ENCODE data around the gene CCDC194.

The CCDC194 gene

DNA sequence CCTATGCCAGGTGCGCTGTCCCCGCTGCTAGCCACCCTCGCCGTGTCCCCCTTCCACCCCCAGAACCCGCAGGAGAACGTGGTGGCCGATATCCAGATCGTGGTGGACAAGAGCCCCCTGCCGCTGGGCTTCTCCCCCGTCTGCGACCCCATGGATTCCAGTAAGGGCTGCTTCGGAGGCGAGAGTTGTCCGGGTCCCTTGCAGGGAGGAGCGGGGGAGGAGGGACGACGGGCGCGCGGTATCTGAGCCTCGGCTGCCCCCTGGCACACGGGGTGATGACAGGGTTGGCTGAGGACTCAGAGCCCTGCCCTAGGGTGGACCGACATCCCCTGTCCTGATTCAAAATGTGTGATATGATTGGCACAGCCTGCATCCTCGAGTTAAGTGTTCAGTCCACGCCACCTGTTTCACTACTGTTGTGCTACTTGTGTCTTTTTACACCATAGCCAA, 26.5 kb upstream of the CCDC194 start:
- Histone ChIP-seq H3K9me3 (ENCODE audit: control insufficient read depth, low read length) (no peaks in the 10 kb centered on the region), H3K36me3 (ENCODE audit: control insufficient read depth, insufficient read depth, low read length, severe bottlenecking) (peaks cover 6% of the 10 kb centered on the region), H3K4me3 (ENCODE audit: low read length) (peak overlapping the region; percentile 96), H3K9ac (ENCODE audit: low read length) (peak overlapping the region; percentile 90), H3K4me1 (ENCODE audit: control insufficient read depth, insufficient read depth, low read length) (peaks cover 18% of the 10 kb centered on the region), H3K27me3 (replicated peaks; ENCODE audit: control insufficient read depth, insufficient read depth, low read length) (no peaks in the 10 kb centered on the region)
- no peak for DNase-seq (ENCODE audit: low read depth)

DNA sequence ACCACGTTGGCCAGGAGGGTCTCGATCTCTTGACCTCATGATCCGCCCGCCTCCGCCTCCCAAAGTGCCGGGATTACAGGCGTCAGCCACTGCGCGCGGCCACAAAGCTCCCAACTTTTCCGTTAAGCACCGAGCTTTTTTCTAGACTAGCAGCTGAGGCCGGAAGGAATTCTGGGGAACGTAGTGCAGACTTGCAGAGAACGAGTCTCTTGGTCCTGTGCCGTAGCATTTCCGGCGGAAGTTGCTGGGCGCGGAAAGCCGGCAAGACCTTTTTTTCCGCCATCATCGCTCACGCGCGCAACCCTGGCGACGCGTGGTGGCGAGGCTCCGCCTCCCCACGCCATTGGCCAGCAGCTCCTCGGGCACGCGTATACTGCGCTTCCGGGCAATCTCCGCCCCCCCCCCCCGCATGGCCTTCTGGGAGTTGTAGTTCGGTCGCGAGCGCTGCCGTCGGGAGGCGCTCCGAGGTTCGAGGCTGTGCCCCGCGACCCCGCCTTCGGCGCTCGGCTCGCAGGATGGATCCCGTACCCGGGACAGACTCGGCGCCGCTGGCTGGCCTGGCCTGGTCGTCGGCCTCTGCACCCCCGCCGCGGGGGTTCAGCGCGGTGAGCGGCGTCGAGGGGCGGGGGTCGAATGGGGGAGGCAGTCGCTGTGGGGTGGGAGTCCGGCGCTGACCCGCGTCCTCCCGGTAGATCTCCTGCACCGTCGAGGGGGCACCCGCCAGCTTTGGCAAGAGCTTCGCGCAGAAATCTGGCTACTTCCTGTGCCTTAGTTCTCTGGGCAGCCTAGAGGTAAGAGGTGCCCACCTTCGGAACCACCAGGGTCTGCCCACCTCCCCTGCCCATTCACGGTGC, 25.9 kb upstream of the CCDC194 start, which contains the start of gene MVB12A:
Gene MVB12A, plus strand, starts transcription at position 427 of the 854 bp plus-strand sequence. Its CDS starts 89 bp downstream, at position 516.
- no peaks in the 10 kb centered on the region for H3K27me3 ChIP-seq (replicated peaks; ENCODE audit: control insufficient read depth, insufficient read depth, low read length)
- DNase-seq (ENCODE audit: low read depth), result peak; percentile 99
- no peaks in the 10 kb centered on the region for H3K9me3 ChIP-seq (ENCODE audit: control insufficient read depth, low read length)
- peak within 1 kb of the TSS; percentile 96 for H3K4me3 ChIP-seq (ENCODE audit: low read length)
- peaks cover 18% of the 10 kb centered on the region for H3K4me1 ChIP-seq (ENCODE audit: control insufficient read depth, insufficient read depth, low read length)
- peak within 1 kb of the TSS; percentile 90 for H3K9ac ChIP-seq (ENCODE audit: low read length)
- H3K36me3 ChIP-seq (ENCODE audit: control insufficient read depth, insufficient read depth, low read length, severe bottlenecking), result peaks cover 6% of the 10 kb centered on the region

DNA sequence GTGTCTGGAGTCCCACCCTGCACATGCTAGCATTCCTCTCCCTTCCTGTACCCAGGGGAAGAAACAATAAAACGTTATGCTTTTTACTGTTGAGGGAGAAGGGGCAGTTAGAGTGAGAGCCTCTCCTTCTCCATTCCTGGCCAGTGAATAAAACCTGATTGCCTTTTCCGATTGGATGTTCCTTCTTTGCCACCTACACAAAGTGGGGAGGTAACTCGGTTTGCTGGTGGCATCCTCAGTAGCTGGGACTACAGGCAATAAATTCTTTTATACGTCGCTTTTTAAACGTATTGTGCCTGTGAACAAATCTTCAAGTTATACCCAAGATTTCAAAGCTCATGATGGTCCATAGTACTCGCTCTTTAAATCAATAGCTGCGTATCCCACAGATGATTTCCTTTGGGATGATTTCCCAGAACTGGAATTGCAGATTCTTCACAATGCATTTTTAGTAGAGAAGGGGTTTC, 25.2 kb upstream of the CCDC194 start:
- Histone ChIP-seq H3K4me1 (ENCODE audit: control insufficient read depth, insufficient read depth, low read length) (peaks cover 18% of the 10 kb centered on the region), H3K9ac (ENCODE audit: low read length) (peak overlapping the region; percentile 86), H3K36me3 (ENCODE audit: control insufficient read depth, insufficient read depth, low read length, severe bottlenecking) (peaks cover 6% of the 10 kb centered on the region), H3K9me3 (ENCODE audit: control insufficient read depth, low read length) (no peaks in the 10 kb centered on the region), H3K4me3 (ENCODE audit: low read length) (peak overlapping the region; percentile 82), H3K27me3 (replicated peaks; ENCODE audit: control insufficient read depth, insufficient read depth, low read length) (no peaks in the 10 kb centered on the region)
- DNase-seq (ENCODE audit: low read depth), result no peak

DNA sequence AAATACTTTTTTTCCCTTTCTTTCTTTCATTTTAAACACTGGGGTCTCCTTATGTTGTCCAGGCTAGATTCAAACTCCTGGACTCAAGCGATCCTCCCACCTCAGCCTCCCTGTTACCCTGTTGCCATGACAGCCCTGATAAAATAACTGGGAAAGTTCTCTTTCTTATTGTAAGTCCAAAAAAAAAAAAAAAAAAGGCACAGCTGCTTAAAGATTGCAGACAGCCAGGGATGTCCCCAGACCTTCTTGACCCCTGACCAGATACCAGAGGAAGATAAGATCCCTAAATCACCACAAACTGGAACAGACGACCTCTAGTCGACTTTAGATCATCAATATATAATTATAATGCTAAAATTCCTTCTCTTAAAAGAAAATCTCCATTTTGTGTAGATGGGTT, 24.7 kb upstream of the CCDC194 start:
- Histone ChIP-seq H3K36me3 (ENCODE audit: control insufficient read depth, insufficient read depth, low read length, severe bottlenecking) (peaks cover 4% of the 10 kb centered on the region), H3K4me1 (ENCODE audit: control insufficient read depth, insufficient read depth, low read length) (peaks cover 18% of the 10 kb centered on the region), H3K4me3 (ENCODE audit: low read length) (peak overlapping the region; percentile 82), H3K9me3 (ENCODE audit: control insufficient read depth, low read length) (no peaks in the 10 kb centered on the region), H3K9ac (ENCODE audit: low read length) (peak overlapping the region; percentile 86), H3K27me3 (replicated peaks; ENCODE audit: control insufficient read depth, insufficient read depth, low read length) (no peaks in the 10 kb centered on the region)
- DNase-seq (ENCODE audit: low read depth), result no peak

DNA sequence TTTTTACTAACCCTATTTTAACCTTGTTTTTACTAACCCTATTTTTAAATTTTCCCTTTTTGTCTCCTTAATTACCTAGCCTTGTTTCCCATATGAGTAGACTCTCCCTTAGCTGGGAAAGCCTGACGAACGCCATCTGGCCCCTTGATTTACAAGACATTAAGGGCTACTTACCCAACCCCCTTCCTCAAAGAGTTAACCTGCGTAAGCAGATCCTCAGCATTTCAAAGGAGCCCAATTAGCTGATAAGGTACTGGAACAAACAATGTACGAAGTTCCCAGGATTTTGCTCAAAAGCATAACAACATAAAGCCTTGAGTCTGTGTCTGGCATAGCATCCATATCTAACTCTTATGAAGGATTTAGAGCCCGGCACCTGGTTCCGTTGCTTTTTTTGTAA, 21.1 kb upstream of the CCDC194 start:
- DNase-seq (ENCODE audit: low read depth), result no peak
- Histone ChIP-seq H3K9me3 (ENCODE audit: control insufficient read depth, low read length) (no peaks in the 10 kb centered on the region), H3K4me3 (ENCODE audit: low read length) (no peak overlapping the region), H3K27me3 (replicated peaks; ENCODE audit: control insufficient read depth, insufficient read depth, low read length) (no peaks in the 10 kb centered on the region), H3K9ac (ENCODE audit: low read length) (peak overlapping the region; percentile 60), H3K36me3 (ENCODE audit: control insufficient read depth, insufficient read depth, low read length, severe bottlenecking) (no peaks in the 10 kb centered on the region), H3K4me1 (ENCODE audit: control insufficient read depth, insufficient read depth, low read length) (peaks cover 12% of the 10 kb centered on the region)

DNA sequence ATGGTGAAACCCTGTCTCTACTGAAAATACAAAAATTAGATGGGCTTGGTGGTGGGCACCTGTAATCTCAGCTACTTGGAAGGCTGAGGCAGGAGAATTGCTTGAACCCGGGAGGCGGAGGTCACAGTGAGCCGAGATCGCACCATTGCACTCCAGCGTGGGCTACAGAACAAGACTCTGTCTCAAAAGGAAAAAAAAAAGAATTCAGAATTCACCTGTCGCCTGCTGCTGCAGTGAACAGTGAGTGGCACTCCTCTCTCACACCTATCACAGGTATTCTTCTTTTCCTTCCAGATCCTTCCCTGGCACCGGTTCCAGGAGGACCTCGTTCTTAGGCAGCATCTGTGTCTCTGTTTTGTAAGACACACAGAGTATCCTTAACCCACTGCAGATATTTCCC, 20.1 kb upstream of the CCDC194 start:
- Histone ChIP-seq H3K4me3 (ENCODE audit: low read length) (no peak overlapping the region), H3K36me3 (ENCODE audit: control insufficient read depth, insufficient read depth, low read length, severe bottlenecking) (no peaks in the 10 kb centered on the region), H3K27me3 (replicated peaks; ENCODE audit: control insufficient read depth, insufficient read depth, low read length) (no peaks in the 10 kb centered on the region), H3K9me3 (ENCODE audit: control insufficient read depth, low read length) (no peaks in the 10 kb centered on the region), H3K4me1 (ENCODE audit: control insufficient read depth, insufficient read depth, low read length) (peaks cover 9% of the 10 kb centered on the region), H3K9ac (ENCODE audit: low read length) (no peak overlapping the region)
- DNase-seq (ENCODE audit: low read depth), result no peak

DNA sequence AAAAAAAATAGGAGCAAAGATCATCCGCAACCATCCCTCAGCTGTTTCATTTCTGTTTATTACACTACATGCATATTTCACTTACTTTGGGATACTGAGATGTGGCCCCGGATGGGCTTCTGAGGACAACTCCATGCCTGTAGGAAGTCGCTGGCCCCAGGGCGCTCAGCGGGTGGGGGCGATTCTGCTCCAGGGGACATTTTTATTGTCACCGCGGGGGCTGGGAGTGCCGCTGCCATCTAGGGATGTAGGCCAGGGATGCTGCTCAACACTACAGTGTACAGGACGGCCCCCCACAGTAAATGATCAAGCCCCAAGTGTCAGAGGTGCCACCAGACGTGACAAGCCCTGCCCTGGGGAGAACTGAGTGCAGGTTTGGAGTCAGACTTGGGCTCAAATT, 17.8 kb upstream of the CCDC194 start:
- no peaks in the 10 kb centered on the region for H3K27me3 ChIP-seq (replicated peaks; ENCODE audit: control insufficient read depth, insufficient read depth, low read length)
- H3K4me1 ChIP-seq (ENCODE audit: control insufficient read depth, insufficient read depth, low read length), result peaks cover 4% of the 10 kb centered on the region
- H3K4me3 ChIP-seq (ENCODE audit: low read length), result no peak overlapping the region
- no peak overlapping the region for H3K9ac ChIP-seq (ENCODE audit: low read length)
- H3K9me3 ChIP-seq (ENCODE audit: control insufficient read depth, low read length), result no peaks in the 10 kb centered on the region
- no peaks in the 10 kb centered on the region for H3K36me3 ChIP-seq (ENCODE audit: control insufficient read depth, insufficient read depth, low read length, severe bottlenecking)
- no peak for DNase-seq (ENCODE audit: low read depth)

DNA sequence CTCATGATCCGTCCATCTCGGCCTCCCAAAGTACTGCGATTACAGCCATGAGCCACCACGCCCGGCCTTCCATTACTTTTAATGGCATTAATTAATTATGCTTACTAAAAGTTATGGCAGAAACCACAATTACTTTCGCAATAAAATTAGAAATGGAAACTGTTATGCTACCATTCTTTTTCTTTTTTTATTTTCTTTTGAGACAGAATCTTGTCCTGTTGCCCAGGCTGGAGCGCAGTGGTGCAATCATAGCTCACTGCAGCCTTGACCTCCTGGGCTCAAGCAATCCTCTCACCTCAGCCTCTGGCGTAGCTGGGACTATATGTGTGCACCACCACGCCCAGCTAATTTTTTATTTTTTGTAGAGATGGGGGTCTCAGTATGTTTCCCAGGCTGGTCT, 16.0 kb upstream of the CCDC194 start:
- no peaks in the 10 kb centered on the region for H3K27me3 ChIP-seq (replicated peaks; ENCODE audit: control insufficient read depth, insufficient read depth, low read length)
- peaks cover 9% of the 10 kb centered on the region for H3K4me1 ChIP-seq (ENCODE audit: control insufficient read depth, insufficient read depth, low read length)
- H3K9ac ChIP-seq (ENCODE audit: low read length), result no peak overlapping the region
- no peaks in the 10 kb centered on the region for H3K36me3 ChIP-seq (ENCODE audit: control insufficient read depth, insufficient read depth, low read length, severe bottlenecking)
- no peaks in the 10 kb centered on the region for H3K9me3 ChIP-seq (ENCODE audit: control insufficient read depth, low read length)
- no peak overlapping the region for H3K4me3 ChIP-seq (ENCODE audit: low read length)
- no peak for DNase-seq (ENCODE audit: low read depth)

DNA sequence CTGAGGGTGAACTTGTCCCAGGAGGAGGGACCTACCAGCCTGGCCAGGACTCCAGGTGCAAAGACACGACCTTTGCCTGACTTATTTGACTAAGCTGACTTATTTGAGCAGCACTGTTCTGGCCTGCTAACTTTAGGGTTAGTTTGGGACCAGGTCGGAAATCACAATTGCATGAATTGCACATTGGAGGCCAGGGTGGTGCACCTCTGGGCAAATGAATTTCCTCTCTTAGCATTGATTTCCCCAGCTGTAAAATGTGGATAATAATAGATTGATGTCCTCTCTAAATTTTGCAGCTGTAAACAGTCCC, 12.8 kb upstream of the CCDC194 start:
- no peaks in the 10 kb centered on the region for H3K27me3 ChIP-seq (replicated peaks; ENCODE audit: control insufficient read depth, insufficient read depth, low read length)
- no peak overlapping the region for H3K9ac ChIP-seq (ENCODE audit: low read length)
- H3K9me3 ChIP-seq (ENCODE audit: control insufficient read depth, low read length), result no peaks in the 10 kb centered on the region
- H3K36me3 ChIP-seq (ENCODE audit: control insufficient read depth, insufficient read depth, low read length, severe bottlenecking), result no peaks in the 10 kb centered on the region
- no peak for DNase-seq (ENCODE audit: low read depth)
- H3K4me3 ChIP-seq (ENCODE audit: low read length), result peak overlapping the region; percentile 32
- H3K4me1 ChIP-seq (ENCODE audit: control insufficient read depth, insufficient read depth, low read length), result peaks cover 9% of the 10 kb centered on the region

DNA sequence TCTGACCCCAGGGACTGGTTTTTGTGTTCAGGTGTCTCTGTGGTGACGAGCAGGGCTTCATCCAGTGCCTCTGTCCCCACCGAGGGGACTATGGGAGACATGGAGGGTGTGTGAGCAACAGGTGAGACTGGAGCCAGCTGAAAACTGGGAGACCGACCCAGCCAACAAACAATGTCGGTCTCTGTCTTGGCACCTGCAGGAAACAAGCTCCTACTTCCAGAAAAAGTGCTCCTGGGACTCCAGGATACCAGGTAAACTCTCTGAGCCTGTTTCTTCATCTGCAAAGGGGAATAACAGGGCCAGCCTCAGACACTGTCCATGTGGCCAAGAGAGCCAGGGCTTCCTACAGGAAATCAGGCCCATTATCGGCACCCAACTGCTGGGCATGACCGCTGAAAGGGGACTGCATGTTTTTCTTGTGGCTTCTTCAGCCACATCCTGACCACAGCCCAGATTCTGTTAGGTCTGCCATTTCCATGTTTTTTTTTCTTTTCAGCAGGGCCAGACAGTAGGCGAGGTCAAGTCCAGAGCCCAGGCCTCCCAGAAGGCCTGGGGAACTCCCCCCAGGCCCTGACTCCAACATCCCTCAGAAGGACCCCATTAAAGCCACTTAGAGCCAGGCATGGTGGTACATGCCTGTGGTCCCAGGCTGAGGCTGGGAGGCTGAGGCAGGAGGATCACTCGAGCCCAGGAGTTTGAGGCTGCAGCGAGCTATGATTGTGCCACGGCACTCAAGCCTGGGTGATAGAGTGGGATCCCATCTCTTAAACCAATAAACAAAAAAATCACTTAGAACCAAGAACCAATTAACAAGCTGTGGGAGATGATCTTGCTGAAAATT, 12.3 kb upstream of the CCDC194 start:
- Histone ChIP-seq H3K9me3 (ENCODE audit: control insufficient read depth, low read length) (no peaks in the 10 kb centered on the region), H3K9ac (ENCODE audit: low read length) (no peak overlapping the region), H3K4me1 (ENCODE audit: control insufficient read depth, insufficient read depth, low read length) (peaks cover 9% of the 10 kb centered on the region), H3K4me3 (ENCODE audit: low read length) (peak overlapping the region; percentile 32), H3K36me3 (ENCODE audit: control insufficient read depth, insufficient read depth, low read length, severe bottlenecking) (no peaks in the 10 kb centered on the region), H3K27me3 (replicated peaks; ENCODE audit: control insufficient read depth, insufficient read depth, low read length) (no peaks in the 10 kb centered on the region)
- no peak for DNase-seq (ENCODE audit: low read depth)
